Liver (tissue), 9 donors: ENCODE measurements around the gene SPATA32. TPM values are rescaled to one million over a fixed set of nuclear protein-coding genes. Genes with fewer than 3 reads are reported as not detected.
A peak's percentile ranks its signal among the peaks of the same experiment; 100 is the strongest.

Experiments
- DNase-seq: peaks from one replicate; pipeline ENCODE4 v3.0.0-alpha.2; 2017; ENCODE audit warnings: low spot score
- H3K27ac ChIP-seq, 2 donors: one replicate each; pipeline ENCODE4 v1.7.0; 2013; ENCODE audit warnings: inconsistent platforms in 2 of 2, low read length in 2 of 2, control low read depth in 1 of 2, low read depth in 1 of 2, mild to moderate bottlenecking in 1 of 2
- H3K27me3 ChIP-seq, 4 donors: one replicate each; pipeline versions ENCODE4 v1.6.1 to v1.7.0; 2013; ENCODE audit warnings: low read length in 3 of 4, inconsistent platforms in 1 of 4, mild to moderate bottlenecking in 1 of 4, moderate library complexity in 1 of 4; ENCODE audit not compliant: control insufficient read depth in 4 of 4, insufficient read depth in 4 of 4
- H3K36me3 ChIP-seq, 4 donors: one replicate each; pipeline versions ENCODE4 v1.6.1 to v1.7.0; 2013; ENCODE audit warnings: low read length in 3 of 4, mild to moderate bottlenecking in 3 of 4, low read depth in 1 of 4, moderate library complexity in 1 of 4; ENCODE audit not compliant: control insufficient read depth in 4 of 4, insufficient read depth in 3 of 4
- H3K4me1 ChIP-seq, 4 donors: one replicate each; pipeline versions ENCODE4 v1.6.1 to v1.7.0; 2013; ENCODE audit warnings: low read length in 3 of 4, mild to moderate bottlenecking in 3 of 4, moderate library complexity in 1 of 4; ENCODE audit not compliant: control insufficient read depth in 4 of 4, insufficient read depth in 4 of 4
- H3K4me3 ChIP-seq, 3 donors: one replicate each; pipeline versions ENCODE4 v1.6.1 to v1.7.0; 2013; ENCODE audit warnings: low read length in 3 of 3, control low read depth in 1 of 3, low read depth in 1 of 3, mild to moderate bottlenecking in 1 of 3
- H3K9ac ChIP-seq, 2 donors: one replicate each; pipeline ENCODE4 v1.7.0; 2013; ENCODE audit warnings: low read length in 2 of 2, mild to moderate bottlenecking in 2 of 2, moderate library complexity in 2 of 2, control low read depth in 1 of 2, low read depth in 1 of 2
- H3K9me3 ChIP-seq, 4 donors: one replicate each; pipeline versions ENCODE4 v1.6.1 to v1.7.0; 2013; ENCODE audit warnings: low read length in 3 of 4; ENCODE audit not compliant: control insufficient read depth in 4 of 4
- EGR1 ChIP-seq, 2 donors: IDR thresholded peaks; 2 replicates each; pipeline ENCODE4 v1.6.1; 2016 to 2018; ENCODE audit warnings: antibody characterized with exemption in 2 of 2, low read depth in 2 of 2
- FOXA1 ChIP-seq: IDR thresholded peaks from 2 replicates; pipeline ENCODE4 v1.6.1; 2016; ENCODE audit warnings: antibody characterized with exemption
- FOXA2 ChIP-seq: IDR thresholded peaks from 2 replicates; pipeline ENCODE4 v1.6.1; 2016; ENCODE audit warnings: antibody characterized with exemption
- GABPA ChIP-seq, 2 donors: IDR thresholded peaks in 1 of 2; conservative IDR thresholded peaks in 1 of 2; 2 replicates each; pipeline ENCODE4 v1.6.1; 2016; ENCODE audit warnings: antibody characterized with exemption in 2 of 2, mild to moderate bottlenecking in 1 of 2, moderate library complexity in 1 of 2
- HNF4A ChIP-seq, 2 donors: conservative IDR thresholded peaks; 2 replicates each; pipeline ENCODE4 v1.6.1; 2016; ENCODE audit warnings: antibody characterized with exemption in 2 of 2, mild to moderate bottlenecking in 2 of 2
- HNF4G ChIP-seq: IDR thresholded peaks from 2 replicates; pipeline ENCODE4 v1.6.1; 2016; ENCODE audit warnings: antibody characterized with exemption
- JUND ChIP-seq, 2 donors: IDR thresholded peaks; 2 replicates each; pipeline ENCODE4 v1.6.1; 2016; ENCODE audit warnings: antibody characterized with exemption in 2 of 2
- NR2F2 ChIP-seq: IDR thresholded peaks from 2 replicates; pipeline ENCODE4 v1.6.1; 2016; ENCODE audit warnings: antibody characterized with exemption
- RAD21 ChIP-seq, 2 donors: IDR thresholded peaks; 2 replicates each; pipeline ENCODE4 v1.6.1; 2016; ENCODE audit warnings: antibody characterized with exemption in 2 of 2, mild to moderate bottlenecking in 2 of 2
- RXRA ChIP-seq, 2 donors: IDR thresholded peaks; 2 replicates each; pipeline ENCODE4 v1.6.1; 2017 to 2018; ENCODE audit warnings: antibody characterized with exemption in 2 of 2, mild to moderate bottlenecking in 1 of 2
- SP1 ChIP-seq: IDR thresholded peaks from 2 replicates; pipeline ENCODE4 v1.6.1; 2018; ENCODE audit warnings: antibody characterized with exemption, mild to moderate bottlenecking
- TAF1 ChIP-seq: conservative IDR thresholded peaks from 2 replicates; pipeline ENCODE4 v1.6.1; 2016; ENCODE audit warnings: antibody characterized with exemption, mild to moderate bottlenecking
- WGBS: extraction: QIAGEN DNeasy Blood & Tissue Kit; methylation state at CpG from one replicate; pipeline ENCODE4 v1.1.7; 2013; 5-methylcytosine and 5-hydroxymethylcytosine counted together
- polyA plus RNA-seq, 2 donors: library from polyadenylated mRNA; stranded (reverse) in 1 of 2; unstranded in 1 of 2; fragments of 200-250 nt in 1 of 2; fragments of >200 nt in 1 of 2; fragmentation: Nextera tagmentation in 1 of 2; extraction: Ambion mirVana in 1 of 2; gene quantifications; one replicate each; pipeline versions ENCODE4 v1.2.1 to v1.2.3, GENCODE V29; 2013 to 2015
- total RNA-seq, 2 donors: library from RNA; depleted of rRNA; stranded (reverse); fragments of >200 nt; gene quantifications; one replicate each; pipeline ENCODE4 v1.2.3, GENCODE V29; 2014
- TF ChIP-seq, protein P1 (sequence below): IDR thresholded peaks from 2 replicates; pipeline ENCODE4 v1.6.1; 2016; ENCODE audit warnings: antibody characterized with exemption
- TF ChIP-seq, protein P2 (sequence below): fragments of 150-350 bp; IDR thresholded peaks from 2 replicates; pipeline ENCODE4 v1.5.1; 2017; ENCODE audit warnings: improper control_type of control experiment, low read depth, low read length; ENCODE audit not compliant: missing input control
- TF ChIP-seq, protein P3 (sequence below): IDR thresholded peaks from 2 replicates; pipeline ENCODE4 v1.6.1; 2016; ENCODE audit warnings: antibody characterized with exemption, mild to moderate bottlenecking
- TF ChIP-seq, protein P4 (sequence below): IDR thresholded peaks from 2 replicates; pipeline ENCODE4 v1.6.1; 2016; ENCODE audit warnings: antibody characterized with exemption
- donor health status: healthy.
- donor health status: healthy.
- donor health status: healthy.
- donor health status: healthy.
- donor health status: healthy.

SPATA32 gene
- total and polyA plus RNA-seq, 4 donors: not detected

DNA sequence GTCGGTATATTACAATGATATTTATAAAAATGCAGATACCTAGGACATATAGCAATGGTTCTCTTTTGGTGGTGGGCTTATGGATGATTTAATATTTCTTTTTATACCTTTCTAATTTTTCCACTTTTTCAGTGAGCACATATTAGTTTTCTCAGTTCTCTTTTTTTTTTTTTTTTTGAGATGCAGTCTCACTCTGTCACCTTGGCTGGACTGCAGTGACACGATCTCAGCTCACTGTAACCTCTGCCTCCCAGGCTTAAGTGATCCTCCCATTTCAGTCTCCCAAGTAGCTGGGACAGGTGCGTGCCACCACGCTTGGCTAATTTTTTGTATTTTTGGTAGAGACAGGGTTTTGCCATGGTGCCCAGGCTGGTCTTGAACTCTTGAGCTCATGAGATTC is 39.8 kb upstream of the SPATA32 start:
- TF ChIP-seq JUND (IDR thresholded peaks at IDR 0.05) (no peak), RXRA (IDR thresholded peaks at IDR 0.05) (no peak), RAD21 (IDR thresholded peaks at IDR 0.05) (no peak), EGR1 (IDR thresholded peaks at IDR 0.05; ENCODE audit: low read depth in 2 of 2) (no peak), TAF1 (no peak), NR2F2 (no peak)
- TF ChIP-seq, protein P1, sequence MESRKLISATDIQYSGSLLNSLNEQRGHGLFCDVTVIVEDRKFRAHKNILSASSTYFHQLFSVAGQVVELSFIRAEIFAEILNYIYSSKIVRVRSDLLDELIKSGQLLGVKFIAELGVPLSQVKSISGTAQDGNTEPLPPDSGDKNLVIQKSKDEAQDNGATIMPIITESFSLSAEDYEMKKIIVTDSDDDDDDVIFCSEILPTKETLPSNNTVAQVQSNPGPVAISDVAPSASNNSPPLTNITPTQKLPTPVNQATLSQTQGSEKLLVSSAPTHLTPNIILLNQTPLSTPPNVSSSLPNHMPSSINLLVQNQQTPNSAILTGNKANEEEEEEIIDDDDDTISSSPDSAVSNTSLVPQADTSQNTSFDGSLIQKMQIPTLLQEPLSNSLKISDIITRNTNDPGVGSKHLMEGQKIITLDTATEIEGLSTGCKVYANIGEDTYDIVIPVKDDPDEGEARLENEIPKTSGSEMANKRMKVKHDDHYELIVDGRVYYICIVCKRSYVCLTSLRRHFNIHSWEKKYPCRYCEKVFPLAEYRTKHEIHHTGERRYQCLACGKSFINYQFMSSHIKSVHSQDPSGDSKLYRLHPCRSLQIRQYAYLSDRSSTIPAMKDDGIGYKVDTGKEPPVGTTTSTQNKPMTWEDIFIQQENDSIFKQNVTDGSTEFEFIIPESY: no peak
- TF ChIP-seq, protein P2, sequence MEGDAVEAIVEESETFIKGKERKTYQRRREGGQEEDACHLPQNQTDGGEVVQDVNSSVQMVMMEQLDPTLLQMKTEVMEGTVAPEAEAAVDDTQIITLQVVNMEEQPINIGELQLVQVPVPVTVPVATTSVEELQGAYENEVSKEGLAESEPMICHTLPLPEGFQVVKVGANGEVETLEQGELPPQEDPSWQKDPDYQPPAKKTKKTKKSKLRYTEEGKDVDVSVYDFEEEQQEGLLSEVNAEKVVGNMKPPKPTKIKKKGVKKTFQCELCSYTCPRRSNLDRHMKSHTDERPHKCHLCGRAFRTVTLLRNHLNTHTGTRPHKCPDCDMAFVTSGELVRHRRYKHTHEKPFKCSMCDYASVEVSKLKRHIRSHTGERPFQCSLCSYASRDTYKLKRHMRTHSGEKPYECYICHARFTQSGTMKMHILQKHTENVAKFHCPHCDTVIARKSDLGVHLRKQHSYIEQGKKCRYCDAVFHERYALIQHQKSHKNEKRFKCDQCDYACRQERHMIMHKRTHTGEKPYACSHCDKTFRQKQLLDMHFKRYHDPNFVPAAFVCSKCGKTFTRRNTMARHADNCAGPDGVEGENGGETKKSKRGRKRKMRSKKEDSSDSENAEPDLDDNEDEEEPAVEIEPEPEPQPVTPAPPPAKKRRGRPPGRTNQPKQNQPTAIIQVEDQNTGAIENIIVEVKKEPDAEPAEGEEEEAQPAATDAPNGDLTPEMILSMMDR: no peak
- TF ChIP-seq, protein P3, sequence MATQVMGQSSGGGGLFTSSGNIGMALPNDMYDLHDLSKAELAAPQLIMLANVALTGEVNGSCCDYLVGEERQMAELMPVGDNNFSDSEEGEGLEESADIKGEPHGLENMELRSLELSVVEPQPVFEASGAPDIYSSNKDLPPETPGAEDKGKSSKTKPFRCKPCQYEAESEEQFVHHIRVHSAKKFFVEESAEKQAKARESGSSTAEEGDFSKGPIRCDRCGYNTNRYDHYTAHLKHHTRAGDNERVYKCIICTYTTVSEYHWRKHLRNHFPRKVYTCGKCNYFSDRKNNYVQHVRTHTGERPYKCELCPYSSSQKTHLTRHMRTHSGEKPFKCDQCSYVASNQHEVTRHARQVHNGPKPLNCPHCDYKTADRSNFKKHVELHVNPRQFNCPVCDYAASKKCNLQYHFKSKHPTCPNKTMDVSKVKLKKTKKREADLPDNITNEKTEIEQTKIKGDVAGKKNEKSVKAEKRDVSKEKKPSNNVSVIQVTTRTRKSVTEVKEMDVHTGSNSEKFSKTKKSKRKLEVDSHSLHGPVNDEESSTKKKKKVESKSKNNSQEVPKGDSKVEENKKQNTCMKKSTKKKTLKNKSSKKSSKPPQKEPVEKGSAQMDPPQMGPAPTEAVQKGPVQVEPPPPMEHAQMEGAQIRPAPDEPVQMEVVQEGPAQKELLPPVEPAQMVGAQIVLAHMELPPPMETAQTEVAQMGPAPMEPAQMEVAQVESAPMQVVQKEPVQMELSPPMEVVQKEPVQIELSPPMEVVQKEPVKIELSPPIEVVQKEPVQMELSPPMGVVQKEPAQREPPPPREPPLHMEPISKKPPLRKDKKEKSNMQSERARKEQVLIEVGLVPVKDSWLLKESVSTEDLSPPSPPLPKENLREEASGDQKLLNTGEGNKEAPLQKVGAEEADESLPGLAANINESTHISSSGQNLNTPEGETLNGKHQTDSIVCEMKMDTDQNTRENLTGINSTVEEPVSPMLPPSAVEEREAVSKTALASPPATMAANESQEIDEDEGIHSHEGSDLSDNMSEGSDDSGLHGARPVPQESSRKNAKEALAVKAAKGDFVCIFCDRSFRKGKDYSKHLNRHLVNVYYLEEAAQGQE: no peak
- Histone ChIP-seq H3K4me3 (no peak overlapping the region), H3K4me1 (peaks cover 9 to 46% (median 18%) of the 10 kb centered on the region in 4 donors), H3K27me3 (no peaks in the 10 kb centered on the region), H3K27ac (no peak overlapping the region), H3K9me3 (no peaks in the 10 kb centered on the region), H3K36me3 (peaks cover 0 to 2% (median 0%) of the 10 kb centered on the region in 4 donors), H3K9ac (no peak overlapping the region)
- no peak for DNase-seq
- 95% methylated on average over 4 of the region's 4 CpGs for WGBS

DNA sequence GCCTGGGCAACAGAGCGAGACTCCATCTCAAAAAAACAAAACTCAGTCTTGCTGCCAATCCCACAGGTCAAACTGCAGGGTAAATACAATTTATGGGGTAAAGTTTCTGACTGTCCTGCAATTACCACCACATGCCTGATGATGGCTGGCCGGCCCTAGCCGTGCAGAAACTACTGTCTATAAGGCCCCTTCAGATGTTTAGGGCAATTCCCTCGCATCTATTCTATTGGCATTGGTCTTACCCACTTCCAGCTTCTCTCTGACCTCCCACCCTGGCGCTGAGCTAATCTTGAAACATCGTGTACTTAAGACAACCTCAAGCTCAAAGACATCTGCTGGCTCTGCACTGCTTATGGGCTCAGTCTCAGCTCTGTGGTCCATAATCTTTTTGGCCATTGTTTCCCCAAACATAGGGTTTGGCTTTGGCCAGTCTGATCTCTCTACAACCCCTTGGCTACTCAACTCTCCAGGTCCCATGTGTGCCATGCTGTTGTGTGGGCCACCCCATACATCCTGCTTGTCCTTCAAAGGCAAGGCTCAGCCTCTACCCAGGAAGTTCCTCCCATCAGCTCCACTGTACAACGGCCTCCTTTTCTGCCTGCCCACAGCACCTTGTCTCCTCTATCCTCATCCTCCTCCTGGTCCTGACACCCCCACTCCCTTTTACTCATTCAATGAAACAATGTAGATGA is 38.3 kb upstream of the SPATA32 start:
- no peak overlapping the region for H3K4me3 ChIP-seq
- H3K9ac ChIP-seq: no peak overlapping the region
- peaks cover 10 to 45% (median 21%) of the 10 kb centered on the region in 4 donors for H3K4me1 ChIP-seq
- WGBS: 76% methylated on average over 7 of the region's 7 CpGs
- H3K9me3 ChIP-seq: no peaks in the 10 kb centered on the region
- no peaks in the 10 kb centered on the region for H3K27me3 ChIP-seq
- DNase-seq: no peak
- H3K36me3 ChIP-seq: no peaks in the 10 kb centered on the region
- H3K27ac ChIP-seq: peak overlapping the region in 1 of 2 donors; percentile 42
- TF ChIP-seq, protein P3: no peak
- TF ChIP-seq RXRA (IDR thresholded peaks at IDR 0.05): no peak
- no peak for TF ChIP-seq EGR1 (IDR thresholded peaks at IDR 0.05; ENCODE audit: low read depth in 2 of 2)
- no peak for TF ChIP-seq GABPA (IDR thresholded peaks at IDR 0.05 in 1 of 2, conservative IDR thresholded peaks at IDR 0.05 in 1 of 2)
- TF ChIP-seq, protein P1: no peak
- no peak for TF ChIP-seq SP1
- TF ChIP-seq HNF4A (conservative IDR thresholded peaks at IDR 0.05): peak in 1 of 2 donors; percentile 7
- TF ChIP-seq, protein P4, sequence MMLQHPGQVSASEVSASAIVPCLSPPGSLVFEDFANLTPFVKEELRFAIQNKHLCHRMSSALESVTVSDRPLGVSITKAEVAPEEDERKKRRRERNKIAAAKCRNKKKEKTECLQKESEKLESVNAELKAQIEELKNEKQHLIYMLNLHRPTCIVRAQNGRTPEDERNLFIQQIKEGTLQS: no peak
- TF ChIP-seq FOXA1: no peak
- TF ChIP-seq FOXA2: no peak
- TF ChIP-seq HNF4G: no peak
- TF ChIP-seq RAD21 (IDR thresholded peaks at IDR 0.05): no peak
- TF ChIP-seq NR2F2: no peak
